Measurements from ENCODE around the gene ITGA11. TPM values are rescaled to one million over a fixed set of nuclear protein-coding genes. Genes with fewer than 3 reads are reported as not detected.
A peak's percentile ranks its signal among the peaks of the same experiment; 100 is the strongest.

ITGA11 gene
- total RNA-seq, 1 donor from 2014 or later, result 193 TPM

DNA sequence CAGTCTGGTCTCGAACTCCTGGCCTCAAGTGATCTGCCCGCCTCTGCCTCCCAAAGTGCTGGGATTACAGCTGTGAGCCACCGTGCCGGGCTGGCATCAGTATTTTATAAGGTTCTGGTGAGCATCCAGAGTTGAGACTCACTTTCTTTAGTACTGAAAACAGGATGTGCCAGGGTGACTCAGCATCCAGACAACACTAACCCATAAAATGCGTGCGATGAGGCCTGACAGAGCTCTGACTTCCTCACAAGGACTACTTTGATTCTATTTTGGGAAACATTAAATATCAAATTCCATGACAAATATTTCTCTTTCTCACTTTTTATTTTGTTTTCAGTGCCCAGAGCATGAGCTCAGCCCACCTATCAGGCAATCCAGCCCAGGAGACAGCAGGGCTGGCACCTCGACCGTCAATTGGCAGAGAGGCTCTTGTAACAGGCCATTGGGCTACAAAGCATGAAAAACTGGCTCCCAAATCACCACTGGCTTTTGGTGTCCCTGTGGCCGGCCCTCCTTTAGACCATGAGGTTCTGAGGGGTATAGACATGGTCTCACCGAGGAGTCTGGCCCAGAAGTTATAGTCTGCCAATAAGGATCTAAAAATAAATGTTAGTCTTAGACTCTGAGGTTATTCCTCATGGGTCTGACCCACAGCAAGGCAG, 79.4 kb downstream of the ITGA11 start:
- Histone ChIP-seq H3K4me2 (ENCODE audit: low read length) (peak overlapping the region; percentile 32), H3K9ac (ENCODE audit: low read length) (peak overlapping the region; percentile 59), H3K27ac (ENCODE audit: low read depth, low read length) (peak overlapping the region; percentile 97), H2AFZ (ENCODE audit: low read depth, low read length) (no peak overlapping the region), H3K79me2 (ENCODE audit: insufficient read depth, low read length) (no peaks in the 10 kb centered on the region), H4K20me1 (ENCODE audit: insufficient read depth, low read length) (no peaks in the 10 kb centered on the region), H3K4me1 (ENCODE audit: insufficient read depth, low read length) (peaks cover 49% of the 10 kb centered on the region), H3K27me3 (ENCODE audit: insufficient read depth, low read length) (no peaks in the 10 kb centered on the region), H3K36me3 (ENCODE audit: insufficient read depth, low read length) (peaks cover 18% of the 10 kb centered on the region), H3K4me3 (ENCODE audit: insufficient read depth, low read depth, low read length) (no peak overlapping the region), H3K9me3 (ENCODE audit: insufficient read depth, low read depth, low read length) (peaks cover 2% of the 10 kb centered on the region)
- DNase-seq (ENCODE audit: low read depth) (peak; percentile 96), FAIRE-seq (peak; percentile 73)
- peaks cover 42% of the 10 kb centered on the region for H3K4me1 Mint-ChIP-seq (ENCODE audit: low read depth, unreplicated experiment)
- peaks cover 4% of the 10 kb centered on the region for H3K9me3 Mint-ChIP-seq (ENCODE audit: unreplicated experiment)
- H3K36me3 Mint-ChIP-seq (ENCODE audit: low read depth, unreplicated experiment), result peaks cover 52% of the 10 kb centered on the region
- peak overlapping the region; percentile 90 for H3K27ac Mint-ChIP-seq (ENCODE audit: unreplicated experiment)
- H3K4me3 Mint-ChIP-seq (ENCODE audit: unreplicated experiment), result peak overlapping the region; percentile 2
- no peaks in the 10 kb centered on the region for H3K27me3 Mint-ChIP-seq (ENCODE audit: low read depth, unreplicated experiment)
- TF ChIP-seq EZH2 (IDR thresholded peaks at IDR 0.05; ENCODE audit: insufficient read depth, low read length), result no peak
- TF ChIP-seq, protein P1, sequence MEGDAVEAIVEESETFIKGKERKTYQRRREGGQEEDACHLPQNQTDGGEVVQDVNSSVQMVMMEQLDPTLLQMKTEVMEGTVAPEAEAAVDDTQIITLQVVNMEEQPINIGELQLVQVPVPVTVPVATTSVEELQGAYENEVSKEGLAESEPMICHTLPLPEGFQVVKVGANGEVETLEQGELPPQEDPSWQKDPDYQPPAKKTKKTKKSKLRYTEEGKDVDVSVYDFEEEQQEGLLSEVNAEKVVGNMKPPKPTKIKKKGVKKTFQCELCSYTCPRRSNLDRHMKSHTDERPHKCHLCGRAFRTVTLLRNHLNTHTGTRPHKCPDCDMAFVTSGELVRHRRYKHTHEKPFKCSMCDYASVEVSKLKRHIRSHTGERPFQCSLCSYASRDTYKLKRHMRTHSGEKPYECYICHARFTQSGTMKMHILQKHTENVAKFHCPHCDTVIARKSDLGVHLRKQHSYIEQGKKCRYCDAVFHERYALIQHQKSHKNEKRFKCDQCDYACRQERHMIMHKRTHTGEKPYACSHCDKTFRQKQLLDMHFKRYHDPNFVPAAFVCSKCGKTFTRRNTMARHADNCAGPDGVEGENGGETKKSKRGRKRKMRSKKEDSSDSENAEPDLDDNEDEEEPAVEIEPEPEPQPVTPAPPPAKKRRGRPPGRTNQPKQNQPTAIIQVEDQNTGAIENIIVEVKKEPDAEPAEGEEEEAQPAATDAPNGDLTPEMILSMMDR (IDR thresholded peaks at IDR 0.05; ENCODE audit: insufficient read depth, low read depth, low read length), result no peak

DNA sequence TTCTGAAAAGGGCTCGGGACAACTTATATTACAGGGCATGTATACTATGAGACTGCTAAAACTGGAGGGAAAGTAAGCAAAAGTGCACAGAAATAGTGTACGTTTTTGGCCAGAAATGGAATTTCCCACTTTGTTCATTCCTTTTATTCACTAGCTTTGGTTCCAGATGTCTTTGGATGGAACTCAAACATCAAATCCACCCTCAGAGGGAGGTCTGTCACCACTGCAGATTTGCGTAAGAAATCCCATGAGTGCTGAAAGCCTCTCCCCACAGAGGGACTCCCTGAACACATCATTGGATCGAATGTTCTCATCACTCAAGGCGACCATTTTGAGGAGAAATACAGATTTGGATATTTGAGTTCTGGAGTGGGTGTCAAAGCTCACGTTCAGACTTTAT, 82.8 kb downstream of the ITGA11 start:
- H3K9me3 Mint-ChIP-seq (ENCODE audit: unreplicated experiment), result no peaks in the 10 kb centered on the region
- peaks cover 46% of the 10 kb centered on the region for H3K4me1 Mint-ChIP-seq (ENCODE audit: low read depth, unreplicated experiment)
- H4K20me1 ChIP-seq (ENCODE audit: insufficient read depth, low read length), result no peaks in the 10 kb centered on the region
- no peaks in the 10 kb centered on the region for H3K27me3 ChIP-seq (ENCODE audit: insufficient read depth, low read length)
- no peak overlapping the region for H3K4me2 ChIP-seq (ENCODE audit: low read length)
- H3K9me3 ChIP-seq (ENCODE audit: insufficient read depth, low read depth, low read length), result no peaks in the 10 kb centered on the region
- H3K79me2 ChIP-seq (ENCODE audit: insufficient read depth, low read length), result no peaks in the 10 kb centered on the region
- H2AFZ ChIP-seq (ENCODE audit: low read depth, low read length), result no peak overlapping the region
- TF ChIP-seq, protein P1 (IDR thresholded peaks at IDR 0.05; ENCODE audit: insufficient read depth, low read depth, low read length), result no peak
- TF ChIP-seq EZH2 (IDR thresholded peaks at IDR 0.05; ENCODE audit: insufficient read depth, low read length), result no peak
- no peak overlapping the region for H3K27ac ChIP-seq (ENCODE audit: low read depth, low read length)
- DNase-seq (ENCODE audit: low read depth) (no peak), FAIRE-seq (no peak)
- H3K4me3 ChIP-seq (ENCODE audit: insufficient read depth, low read depth, low read length), result no peak overlapping the region
- peaks cover 40% of the 10 kb centered on the region for H3K4me1 ChIP-seq (ENCODE audit: insufficient read depth, low read length)
- peaks cover 2% of the 10 kb centered on the region for H3K27me3 Mint-ChIP-seq (ENCODE audit: low read depth, unreplicated experiment)
- H3K9ac ChIP-seq (ENCODE audit: low read length), result no peak overlapping the region
- no peak overlapping the region for H3K4me3 Mint-ChIP-seq (ENCODE audit: unreplicated experiment)
- H3K36me3 Mint-ChIP-seq (ENCODE audit: low read depth, unreplicated experiment), result peaks cover 50% of the 10 kb centered on the region
- H3K27ac Mint-ChIP-seq (ENCODE audit: unreplicated experiment), result no peak overlapping the region
- peaks cover 24% of the 10 kb centered on the region for H3K36me3 ChIP-seq (ENCODE audit: insufficient read depth, low read length)

DNA sequence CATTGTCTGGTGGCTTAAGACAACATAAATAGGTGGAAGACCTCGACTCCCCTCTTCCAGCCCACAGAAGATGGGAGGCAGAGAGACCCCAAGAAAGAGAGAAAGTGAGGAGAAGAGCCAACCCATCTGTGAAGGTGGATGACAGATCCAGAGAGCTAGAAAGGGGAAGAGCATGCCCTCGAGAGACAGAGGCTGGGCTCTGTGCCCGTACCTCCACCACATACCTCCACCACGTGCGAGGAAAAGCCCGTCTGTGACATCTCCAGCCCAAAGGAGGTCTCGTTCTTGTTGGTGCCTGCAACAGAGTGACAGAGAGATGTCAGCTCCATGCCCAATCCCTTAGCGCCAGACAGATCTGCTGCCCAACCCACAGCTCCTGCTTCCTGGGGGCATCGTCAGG, 83.4 kb downstream of the ITGA11 start:
- H3K36me3 Mint-ChIP-seq (ENCODE audit: low read depth, unreplicated experiment), result peaks cover 53% of the 10 kb centered on the region
- H3K27ac Mint-ChIP-seq (ENCODE audit: unreplicated experiment), result peak overlapping the region; percentile 48
- H3K27me3 ChIP-seq (ENCODE audit: insufficient read depth, low read length), result no peaks in the 10 kb centered on the region
- H3K4me3 Mint-ChIP-seq (ENCODE audit: unreplicated experiment), result no peak overlapping the region
- no peak overlapping the region for H2AFZ ChIP-seq (ENCODE audit: low read depth, low read length)
- no peaks in the 10 kb centered on the region for H4K20me1 ChIP-seq (ENCODE audit: insufficient read depth, low read length)
- no peak overlapping the region for H3K9ac ChIP-seq (ENCODE audit: low read length)
- DNase-seq (ENCODE audit: low read depth) (no peak), FAIRE-seq (no peak)
- H3K36me3 ChIP-seq (ENCODE audit: insufficient read depth, low read length), result peaks cover 25% of the 10 kb centered on the region
- peaks cover 35% of the 10 kb centered on the region for H3K4me1 ChIP-seq (ENCODE audit: insufficient read depth, low read length)
- TF ChIP-seq, protein P1 (IDR thresholded peaks at IDR 0.05; ENCODE audit: insufficient read depth, low read depth, low read length), result no peak
- no peak for TF ChIP-seq EZH2 (IDR thresholded peaks at IDR 0.05; ENCODE audit: insufficient read depth, low read length)
- no peaks in the 10 kb centered on the region for H3K9me3 ChIP-seq (ENCODE audit: insufficient read depth, low read depth, low read length)
- H3K4me1 Mint-ChIP-seq (ENCODE audit: low read depth, unreplicated experiment), result peaks cover 41% of the 10 kb centered on the region
- no peaks in the 10 kb centered on the region for H3K9me3 Mint-ChIP-seq (ENCODE audit: unreplicated experiment)
- H3K27ac ChIP-seq (ENCODE audit: low read depth, low read length), result peak overlapping the region; percentile 6
- H3K79me2 ChIP-seq (ENCODE audit: insufficient read depth, low read length), result no peaks in the 10 kb centered on the region
- no peak overlapping the region for H3K4me3 ChIP-seq (ENCODE audit: insufficient read depth, low read depth, low read length)
- H3K27me3 Mint-ChIP-seq (ENCODE audit: low read depth, unreplicated experiment), result peaks cover 2% of the 10 kb centered on the region
- no peak overlapping the region for H3K4me2 ChIP-seq (ENCODE audit: low read length)
